GM18508 (cell line): Measurements from ENCODE around the gene PRR9.

Source experiments
- ATAC-seq: cut with Tn5 transposase; IDR thresholded peaks from one replicate; pipeline ENCODE4 v1.9.1; 2021; ENCODE audit warnings: moderate number of reproducible peaks; ENCODE audit not compliant: insufficient read depth, unreplicated experiment

Gene PRR9

DNA sequence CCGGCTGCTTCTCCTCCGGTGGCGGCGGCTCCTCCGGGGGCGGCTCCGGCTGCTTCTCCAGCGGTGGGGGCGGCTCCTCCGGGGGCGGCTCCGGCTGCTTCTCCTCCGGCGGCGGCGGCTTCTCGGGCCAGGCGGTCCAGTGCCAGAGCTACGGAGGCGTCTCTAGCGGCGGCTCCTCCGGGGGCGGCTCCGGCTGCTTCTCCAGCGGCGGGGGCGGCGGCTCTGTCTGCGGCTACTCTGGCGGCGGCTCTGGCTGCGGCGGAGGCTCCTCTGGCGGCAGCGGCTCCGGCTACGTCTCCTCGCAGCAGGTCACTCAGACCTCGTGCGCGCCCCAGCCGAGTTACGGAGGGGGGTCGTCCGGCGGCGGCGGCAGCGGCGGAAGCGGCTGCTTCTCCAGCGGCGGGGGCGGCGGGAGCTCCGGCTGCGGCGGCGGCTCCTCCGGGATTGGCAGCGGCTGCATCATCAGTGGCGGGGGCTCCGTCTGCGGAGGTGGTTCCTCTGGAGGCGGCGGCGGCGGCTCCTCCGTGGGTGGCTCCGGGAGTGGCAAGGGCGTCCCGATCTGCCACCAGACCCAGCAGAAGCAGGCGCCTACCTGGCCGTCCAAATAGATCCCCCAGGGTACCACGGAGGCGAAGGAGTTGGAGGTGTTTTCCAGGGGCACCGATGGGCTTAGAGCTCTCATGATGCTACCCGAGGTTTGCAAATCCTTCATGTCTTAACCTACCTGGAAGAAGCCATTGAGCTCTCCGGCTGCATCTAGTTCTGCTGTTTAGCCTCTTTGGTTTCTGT, 44.1 kb downstream of the PRR9 start:
- ATAC-seq, result no peak

DNA sequence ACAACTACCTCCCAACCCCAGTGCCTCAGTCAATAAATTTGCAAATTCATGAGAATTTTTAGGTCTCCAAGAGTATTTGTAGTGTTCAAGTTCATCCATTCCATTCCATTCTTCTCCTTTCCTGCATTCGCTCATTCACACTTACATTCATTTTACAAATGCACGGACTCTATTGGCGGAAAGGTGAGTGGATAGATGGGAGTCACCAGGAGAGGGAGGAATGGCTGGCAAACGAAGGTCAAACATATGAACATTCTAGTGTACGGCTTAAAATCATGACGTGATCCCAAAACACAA, 44.6 kb downstream of the PRR9 start:
- ATAC-seq, result no peak

DNA sequence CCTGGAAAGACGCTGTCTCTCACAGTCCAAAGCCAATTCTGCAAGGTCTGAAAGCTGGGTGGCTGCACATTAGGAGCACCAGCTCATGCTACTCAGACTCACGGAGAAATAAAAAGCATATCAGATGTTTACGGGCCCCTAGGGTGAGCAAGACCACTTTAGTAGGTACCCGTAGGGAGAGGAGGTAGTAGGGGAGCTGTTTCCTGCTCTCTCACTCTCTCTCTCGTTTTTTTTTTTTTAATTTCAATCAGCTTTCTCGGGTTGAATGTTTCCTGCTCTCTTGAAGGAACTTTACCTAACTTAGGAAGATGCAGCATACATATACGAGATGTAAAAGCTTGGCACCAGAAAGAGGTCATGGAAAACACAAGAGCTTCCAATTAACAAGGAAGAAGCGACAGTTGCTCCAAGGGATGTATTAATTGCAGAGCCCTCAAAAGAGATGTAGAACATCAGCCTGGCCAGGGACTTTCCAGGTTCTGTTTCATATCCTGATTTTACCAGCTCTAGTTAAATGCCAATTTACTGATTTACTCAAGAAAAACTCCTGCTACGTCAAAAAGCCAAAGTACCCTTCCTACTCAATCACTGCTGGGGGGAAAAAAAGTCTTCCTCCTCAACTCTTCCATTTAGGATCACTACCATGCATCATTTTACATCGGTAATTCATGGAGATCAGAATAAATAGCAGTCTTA, 45.2 kb downstream of the PRR9 start:
- ATAC-seq, result no peak

DNA sequence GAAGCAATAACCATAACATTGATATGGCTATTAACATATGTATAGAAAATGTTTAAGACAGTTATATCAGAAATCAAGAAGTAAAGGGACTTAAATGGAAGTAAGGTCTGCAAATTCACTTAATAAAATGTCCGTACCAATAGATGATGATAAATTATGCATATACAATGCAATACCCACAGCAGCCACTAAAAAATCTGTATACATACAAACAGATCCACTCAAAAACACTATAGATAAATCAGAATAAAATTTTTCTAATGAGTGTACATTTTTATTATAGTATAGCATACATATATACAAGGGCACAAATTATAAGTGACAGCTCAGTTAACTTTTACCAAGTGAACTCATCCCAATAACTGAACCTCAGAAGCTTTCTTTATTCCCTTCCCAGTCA, 48.1 kb downstream of the PRR9 start:
- no peak for ATAC-seq
